NCI-H1092 treated with DMSO at 0.1 percent for 48 hours (cell line): ENCODE results near the gene GLRA3.
A peak's percentile ranks its signal among the peaks of the same experiment; 100 is the strongest.
"Not testable (repeated sequence)": the region's sequence is repeated elsewhere in the genome, so short reads cannot be mapped to it uniquely, and the experiment has no call there.

Experiments used
- DNase-seq: peaks from one replicate; lab custom pipeline; 2025; lab: John Stamatoyannopoulos, UW

The GLRA3 gene

DNA sequence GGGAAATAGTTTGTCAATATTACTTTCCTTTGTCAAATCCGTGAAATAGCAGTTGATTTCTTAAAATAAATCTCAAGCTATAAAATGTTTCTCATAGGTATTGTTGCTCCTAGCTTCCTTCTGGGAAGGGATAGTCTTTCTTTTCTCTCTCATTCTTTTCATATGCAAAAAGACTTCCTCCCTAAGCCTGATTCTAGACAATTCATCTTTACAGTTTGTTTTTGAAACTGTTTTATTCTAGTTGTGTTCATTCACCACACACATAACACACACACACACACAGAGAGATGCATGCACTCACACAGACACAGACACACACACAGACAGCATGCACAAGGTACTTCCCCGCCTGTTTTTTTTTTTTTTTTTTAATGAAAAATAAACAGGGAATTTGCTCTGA is 18.2 kb downstream of the GLRA3 start:
- DNase-seq, result no peak

DNA sequence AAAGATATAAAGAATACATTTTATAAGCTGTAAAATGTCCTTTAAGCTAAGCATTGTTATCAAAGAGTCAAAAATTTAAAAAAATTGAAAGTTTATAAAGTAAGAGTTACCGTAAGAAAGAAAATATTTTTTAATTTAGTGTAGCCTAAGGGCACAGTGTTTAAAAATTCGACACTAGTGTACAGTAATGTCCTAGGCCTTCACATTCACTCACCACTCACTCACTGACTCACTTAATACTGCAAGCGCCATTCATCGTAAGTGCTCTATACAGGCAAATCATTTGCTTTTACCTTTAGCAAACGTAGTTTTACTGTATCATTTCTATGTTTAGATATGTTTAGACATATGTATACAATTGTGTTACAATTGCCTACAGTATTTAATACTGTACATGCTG is 20.2 kb downstream of the GLRA3 start:
- DNase-seq, result no peak

GRCh38 chr4:174808119-174808518 is 20.9 kb downstream of the GLRA3 start:
- no peak for DNase-seq

DNA sequence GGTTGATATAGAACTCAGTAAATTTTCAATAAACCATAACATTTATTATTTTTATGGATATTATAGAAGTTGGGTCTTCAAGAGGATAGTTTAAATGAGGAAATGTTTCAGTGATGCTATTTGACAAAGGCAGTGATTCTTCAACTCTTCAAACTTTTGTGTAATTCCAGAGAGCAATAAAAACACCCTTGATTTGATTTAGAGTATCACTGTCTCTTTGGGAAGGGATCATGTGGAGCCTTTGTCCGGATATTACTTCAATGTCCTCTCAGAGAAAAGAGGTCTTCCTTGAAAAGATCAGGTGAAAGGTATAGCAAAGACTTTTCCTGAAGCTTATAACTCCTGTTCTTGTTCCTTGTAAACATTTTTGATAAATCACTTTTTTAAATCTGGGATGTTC is 23.3 kb downstream of the GLRA3 start:
- DNase-seq, result no peak

DNA sequence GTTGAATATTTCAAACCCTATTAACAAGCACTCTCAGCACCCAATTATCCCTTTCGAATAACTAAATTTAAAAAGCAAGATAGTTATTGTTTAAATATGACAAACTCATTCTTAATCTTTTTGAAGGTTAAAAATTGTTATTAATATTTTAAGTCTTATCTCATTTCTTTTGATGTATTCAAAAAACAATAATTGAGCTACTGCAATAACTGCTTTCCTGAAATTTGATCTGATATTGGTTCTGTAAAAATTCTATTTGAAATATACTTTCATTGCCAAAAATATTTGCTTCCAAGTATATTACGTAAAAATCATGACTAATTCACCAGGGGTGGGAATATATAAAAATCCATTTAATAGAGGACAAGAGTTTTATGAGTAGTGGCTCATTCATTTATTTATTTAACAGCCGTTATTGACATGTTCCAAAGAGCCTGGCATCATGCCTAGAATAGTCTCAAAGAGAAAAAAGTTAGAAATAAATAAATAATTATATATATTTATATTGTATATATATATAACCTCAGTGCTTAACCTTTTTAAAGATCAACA is 34.4 kb downstream of the GLRA3 start:
- peak; percentile 42 for DNase-seq

DNA sequence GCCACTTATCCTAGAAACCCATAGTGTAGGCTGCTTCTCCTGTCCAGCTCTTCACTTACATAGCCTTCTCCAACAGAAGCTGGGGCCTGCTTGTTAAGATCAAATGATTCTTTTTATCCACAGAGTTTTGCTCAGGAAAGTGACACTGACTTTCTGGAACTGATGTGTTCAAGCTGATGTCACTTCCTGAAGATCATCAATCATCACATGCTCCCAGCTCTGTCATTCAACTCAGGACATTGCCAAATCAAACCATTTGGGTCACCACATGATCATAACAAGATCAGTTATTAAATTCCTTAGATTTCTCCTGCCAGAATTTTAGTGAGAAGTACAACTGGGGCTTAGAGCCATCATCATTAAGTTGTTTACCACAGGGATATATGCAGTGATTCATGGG is 39.4 kb downstream of the GLRA3 start:
- DNase-seq, result no peak

GRCh38 chr4:174778274-174778986 is 50.6 kb downstream of the GLRA3 start:
- not testable (repeated sequence) for DNase-seq

- DNase-seq, result no peak
Measured at GRCh38 chr4:174775366-174775765, 53.7 kb downstream of the GLRA3 start.

- DNase-seq, result peak; percentile 69
Measured at GRCh38 chr4:174764105-174764729, 64.8 kb downstream of the GLRA3 start.

- DNase-seq, result no peak
Measured at GRCh38 chr4:174763454-174764104, 65.5 kb downstream of the GLRA3 start.

GRCh38 chr4:174761451-174761850 is 67.6 kb downstream of the GLRA3 start:
- DNase-seq, result no peak

DNA sequence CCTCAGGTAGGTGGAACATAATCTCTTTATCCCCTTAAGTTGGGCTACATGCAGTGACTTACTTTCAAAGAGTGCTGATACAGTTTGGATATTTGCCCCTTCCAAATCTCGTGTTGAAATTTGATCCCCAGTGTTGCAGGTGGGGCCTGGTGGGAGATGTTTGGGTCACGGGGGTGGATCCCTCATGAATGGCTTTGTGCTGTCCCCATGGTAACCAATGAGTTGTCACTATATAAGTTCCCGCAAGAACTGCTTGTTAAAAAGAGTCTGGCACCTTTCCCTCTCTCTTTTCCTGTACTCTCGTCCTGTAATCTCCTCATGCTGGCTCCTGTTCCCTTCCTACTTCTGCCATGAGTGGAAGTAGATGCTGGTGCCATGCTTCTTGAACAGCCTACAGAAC is 71.3 kb downstream of the GLRA3 start:
- DNase-seq, result peak; percentile 20

GRCh38 chr4:174753021-174753420 is 76.0 kb downstream of the GLRA3 start:
- DNase-seq, result no peak

- DNase-seq, result no peak
Measured at GRCh38 chr4:174752026-174752425, 77.0 kb downstream of the GLRA3 start.

DNA sequence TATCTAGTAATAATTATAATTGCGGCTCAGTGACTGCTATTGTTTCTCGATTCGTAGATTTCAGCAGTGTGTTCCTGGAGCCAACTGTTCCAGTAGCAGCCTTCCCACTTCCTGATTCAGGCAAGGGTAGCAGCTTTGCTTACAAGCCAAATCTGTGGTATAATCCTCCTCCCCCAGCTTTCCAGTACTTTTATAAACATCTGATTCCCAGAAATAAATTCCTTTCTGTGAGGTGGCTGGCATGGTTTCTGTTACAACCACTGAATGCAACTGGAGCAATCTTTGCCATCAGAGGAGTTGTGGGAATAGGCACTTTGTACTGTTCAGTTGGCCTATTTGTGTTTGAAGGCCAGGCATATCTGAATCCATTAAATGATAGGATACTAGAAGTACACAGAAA is 80.0 kb downstream of the GLRA3 start:
- DNase-seq, result no peak

- DNase-seq, result no peak
Measured at GRCh38 chr4:174746710-174747109, 82.3 kb downstream of the GLRA3 start.

GRCh38 chr4:174742561-174742960 is 86.5 kb downstream of the GLRA3 start:
- DNase-seq, result no peak

DNA sequence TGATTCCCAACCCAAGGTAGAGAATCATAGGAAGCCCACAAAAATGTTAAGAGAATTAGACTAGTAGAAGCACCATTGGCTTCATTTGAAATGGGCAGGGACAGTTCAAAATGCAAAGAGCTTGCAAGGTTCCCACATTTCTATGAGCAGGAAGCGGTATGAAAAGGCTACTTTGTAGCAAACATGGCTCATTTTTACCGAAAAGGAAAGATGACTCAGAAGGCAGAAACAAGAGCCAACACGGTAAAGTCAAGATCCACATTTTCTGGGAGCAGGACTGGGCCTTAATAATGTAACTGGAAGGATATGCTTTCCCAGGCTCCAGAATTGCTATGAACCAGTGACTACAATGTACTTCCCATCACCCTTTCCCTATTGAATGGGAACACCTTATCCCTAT is 89.5 kb downstream of the GLRA3 start:
- DNase-seq, result no peak

GRCh38 chr4:174734181-174734580 is 94.9 kb downstream of the GLRA3 start:
- DNase-seq, result no peak

DNA sequence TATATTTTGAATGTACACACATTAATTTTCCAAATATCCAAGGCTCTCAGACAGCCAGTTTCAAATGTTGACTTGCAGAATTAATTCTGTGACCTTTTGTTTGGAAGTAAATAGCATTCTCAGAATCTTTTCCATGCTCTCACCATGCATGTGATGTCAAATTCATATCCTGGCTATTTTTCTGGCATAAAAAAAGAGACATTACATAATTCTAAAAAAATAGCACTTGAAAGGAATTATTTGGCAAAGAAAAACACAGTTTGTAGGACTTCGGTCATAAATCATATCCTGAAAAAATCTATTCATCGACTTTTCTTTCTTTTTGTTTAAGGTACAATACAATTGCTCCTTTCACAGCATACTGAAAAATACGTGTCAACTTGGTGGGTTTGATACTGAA is 111.2 kb downstream of the GLRA3 start:
- no peak for DNase-seq

DNA sequence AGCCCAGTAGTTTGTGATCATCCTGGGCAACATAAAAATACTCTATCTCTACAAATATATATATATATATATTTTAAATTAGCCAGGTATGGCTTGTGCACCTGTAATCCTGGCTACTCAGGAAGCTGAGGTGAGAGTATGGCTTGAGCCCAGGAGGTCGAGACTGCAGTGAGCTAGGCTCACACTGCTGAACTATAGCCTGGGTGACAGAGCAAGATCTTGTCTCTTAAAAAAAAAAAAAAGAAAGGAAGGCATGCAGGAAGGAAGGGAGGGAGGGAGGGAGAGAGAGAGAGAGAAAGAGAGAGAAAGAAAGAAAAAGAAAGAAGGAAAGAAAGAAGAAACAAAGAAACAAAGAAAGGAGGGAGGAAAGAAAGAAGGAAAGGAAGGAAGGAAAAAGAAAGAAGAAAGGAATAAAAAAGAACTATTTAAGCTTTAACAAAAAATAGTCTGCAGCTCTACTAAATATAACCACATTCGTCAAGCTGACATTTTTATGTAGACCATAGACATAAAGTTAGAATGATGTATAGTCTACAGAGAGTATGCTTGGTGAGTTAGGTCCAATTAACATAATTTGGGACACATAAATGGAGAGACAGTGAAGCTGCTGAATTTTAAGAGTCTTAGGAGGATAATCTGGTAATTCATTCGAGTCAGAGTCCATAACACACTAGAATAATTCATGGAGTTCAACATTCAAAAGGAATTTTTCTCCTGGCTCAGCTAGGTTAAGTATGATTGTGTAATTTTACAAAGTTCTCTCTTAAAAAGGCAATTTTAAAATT is 111.9 kb downstream of the GLRA3 start:
- DNase-seq, result no peak
